Fibroblast of lung (primary cell): ENCODE measurements around the gene INSIG2. TPM values are rescaled to one million over a fixed set of nuclear protein-coding genes. Genes with fewer than 3 reads are reported as not detected.
A peak's percentile ranks its signal among the peaks of the same experiment; 100 is the strongest.

Experiments
- DNase-seq, 2 donors: peaks; one replicate each; pipeline versions ENCODE4 v3.0.0 to v3.0.0-alpha.2; 2010; ENCODE audit warnings: low read depth in 2 of 2
- H2AFZ ChIP-seq: 2 replicates; pipeline ENCODE4 v1.5.1; 2012; ENCODE audit warnings: low read length, control low read depth, inconsistent platforms
- H3K27ac ChIP-seq: 2 replicates; pipeline ENCODE4 v1.5.1; 2011; ENCODE audit warnings: low read length, control low read depth; ENCODE audit not compliant: insufficient read depth
- H3K27me3 ChIP-seq: 2 replicates; pipeline ENCODE4 v1.5.1; 2011; ENCODE audit warnings: mild to moderate bottlenecking, low read length; ENCODE audit not compliant: control insufficient read depth, insufficient read depth
- H3K36me3 ChIP-seq: 2 replicates; pipeline ENCODE4 v1.5.1; 2011; ENCODE audit warnings: low read length; ENCODE audit not compliant: control insufficient read depth, insufficient read depth
- H3K4me1 ChIP-seq: 2 replicates; pipeline ENCODE4 v1.5.1; 2011; ENCODE audit warnings: low read length; ENCODE audit not compliant: control insufficient read depth, insufficient read depth; ENCODE audit errors: extremely low read depth
- H3K4me2 ChIP-seq: 2 replicates; pipeline ENCODE4 v1.5.1; 2011; ENCODE audit warnings: low read length, control low read depth; ENCODE audit not compliant: insufficient read depth; ENCODE audit errors: extremely low read depth
- H3K4me3 ChIP-seq, 4 experiments: fragments of 200-600 bp in 1 of 4; sonication (generic) in 1 of 4; replicated peaks in 1 of 4; 2 replicates each; pipeline ENCODE4 v1.5.1; 2011 to 2016; ENCODE audit warnings: low read length in 4 of 4, low read depth in 3 of 4, mild to moderate bottlenecking in 3 of 4, control low read depth in 2 of 4, inconsistent platforms in 1 of 4, mixed read lengths in 1 of 4; ENCODE audit not compliant: insufficient read depth in 1 of 4; ENCODE audit errors: control extremely low read depth in 1 of 4
- H3K79me2 ChIP-seq: 2 replicates; pipeline ENCODE4 v1.5.1; 2012; ENCODE audit warnings: mild to moderate bottlenecking, low read length, inconsistent platforms; ENCODE audit not compliant: control insufficient read depth, insufficient read depth
- H3K9ac ChIP-seq: 2 replicates; pipeline ENCODE4 v1.5.1; 2011; ENCODE audit warnings: mild to moderate bottlenecking, low read length, control low read depth; ENCODE audit not compliant: insufficient read depth
- H3K9me3 ChIP-seq: 2 replicates; pipeline ENCODE4 v1.5.1; 2012; ENCODE audit warnings: low read depth, low read length; ENCODE audit not compliant: control insufficient read depth, insufficient read depth
- H4K20me1 ChIP-seq: 2 replicates; pipeline ENCODE4 v1.5.1; 2011; ENCODE audit warnings: low read length; ENCODE audit not compliant: control insufficient read depth, insufficient read depth; ENCODE audit errors: extremely low read depth
- CTCF ChIP-seq, 2 donors: IDR thresholded peaks in 1 of 2; conservative IDR thresholded peaks in 1 of 2; 1 replicate in 1 of 2; 2 replicates in 1 of 2; pipeline ENCODE4 v1.5.1; 2011 to 2012; ENCODE audit warnings: low read length in 2 of 2, control low read depth in 1 of 2, inconsistent platforms in 1 of 2, low read depth in 1 of 2, mild to moderate bottlenecking in 1 of 2
- EZH2 ChIP-seq: IDR thresholded peaks from 2 replicates; pipeline ENCODE4 v1.5.1; 2012; ENCODE audit warnings: low read length, control low read depth, mild to moderate bottlenecking; ENCODE audit errors: missing control alignments
- polyA plus RNA-seq, 2 donors: library from polyadenylated mRNA; depleted of rRNA in 1 of 2; stranded (reverse) in 1 of 2; unstranded in 1 of 2; fragments of >200 nt; gene quantifications; 2 replicates each; pipeline ENCODE4 v1.2.1, GENCODE V29; 2011 to 2012; ENCODE audit warnings: missing spikeins in 1 of 2
- total RNA-seq: library from RNA; depleted of rRNA; stranded (reverse); fragments of >200 nt; gene quantifications from 2 replicates; pipeline ENCODE4 v1.2.1, GENCODE V29; 2014

Gene INSIG2
- total and polyA plus RNA-seq, 2 donors (not counting 1 experiment from before 2014, with no cell fraction given), result 9.9 to 31.1 TPM

- no peak for DNase-seq
- Histone ChIP-seq H2AFZ (no peak overlapping the region), H3K27ac (no peak overlapping the region), H3K9ac (no peak overlapping the region), H3K9me3 (no peaks in the 10 kb centered on the region), H3K27me3 (peaks cover 6% of the 10 kb centered on the region), H4K20me1 (no peaks in the 10 kb centered on the region), H3K79me2 (no peaks in the 10 kb centered on the region), H3K4me3 (no peak overlapping the region), H3K4me2 (no peak overlapping the region), H3K4me1 (no peaks in the 10 kb centered on the region), H3K36me3 (no peaks in the 10 kb centered on the region)
- TF ChIP-seq EZH2 (no peak), CTCF (conservative IDR thresholded peaks at IDR 0.05 in 1 of 2, IDR thresholded peaks at IDR 0.05 in 1 of 2; ENCODE audit: low read depth in 1 of 2, low read length in 2 of 2) (no peak)
These were observed 31.5 kb upstream of the INSIG2 start for GRCh38 chr2:118056801-118057200.

- TF ChIP-seq EZH2 (no peak), CTCF (conservative IDR thresholded peaks at IDR 0.05 in 1 of 2, IDR thresholded peaks at IDR 0.05 in 1 of 2; ENCODE audit: low read depth in 1 of 2, low read length in 2 of 2) (no peak)
- Histone ChIP-seq H3K4me3 (no peak overlapping the region), H3K4me2 (no peak overlapping the region), H3K4me1 (no peaks in the 10 kb centered on the region), H3K27ac (no peak overlapping the region), H2AFZ (no peak overlapping the region), H3K9ac (no peak overlapping the region), H3K9me3 (no peaks in the 10 kb centered on the region), H3K36me3 (no peaks in the 10 kb centered on the region), H3K27me3 (peaks cover 5% of the 10 kb centered on the region), H3K79me2 (no peaks in the 10 kb centered on the region), H4K20me1 (no peaks in the 10 kb centered on the region)
- DNase-seq, result peak in 1 of 2 donors; percentile 65
These were observed 29.3 kb upstream of the INSIG2 start for GRCh38 chr2:118058951-118059350.

GRCh38 chr2:118059919-118060478, 28.3 kb upstream of the INSIG2 start:
- no peak overlapping the region for H2AFZ ChIP-seq
- H3K27me3 ChIP-seq, result peaks cover 7% of the 10 kb centered on the region
- no peaks in the 10 kb centered on the region for H3K9me3 ChIP-seq
- peak; percentile 44 to 99 for DNase-seq
- H3K27ac ChIP-seq, result no peak overlapping the region
- no peaks in the 10 kb centered on the region for H4K20me1 ChIP-seq
- no peak overlapping the region for H3K4me3 ChIP-seq
- no peaks in the 10 kb centered on the region for H3K79me2 ChIP-seq
- no peak overlapping the region for H3K4me2 ChIP-seq
- H3K36me3 ChIP-seq, result no peaks in the 10 kb centered on the region
- H3K9ac ChIP-seq, result no peak overlapping the region
- no peaks in the 10 kb centered on the region for H3K4me1 ChIP-seq
- TF ChIP-seq EZH2, result no peak
- no peak for TF ChIP-seq CTCF (conservative IDR thresholded peaks at IDR 0.05 in 1 of 2, IDR thresholded peaks at IDR 0.05 in 1 of 2; ENCODE audit: low read depth in 1 of 2, low read length in 2 of 2)
